Anterior cingulate cortex (tissue), 58 donors: ENCODE measurements around the gene SECTM1.
A peak's percentile ranks its signal among the peaks of the same experiment; 100 is the strongest.

Experiments
- DNase-seq, 58 donors: peaks; one replicate each; lab custom pipeline; 2025; lab: John Stamatoyannopoulos, UW

SECTM1 gene

GRCh38 chr17:82302991-82303943 is 30.3 kb downstream of the SECTM1 start:
- DNase-seq: no peak

- DNase-seq: no peak
Measured at GRCh38 chr17:82302568-82302963, 31.0 kb downstream of the SECTM1 start.

GRCh38 chr17:82301916-82302567 is 31.5 kb downstream of the SECTM1 start:
- DNase-seq: no peak

GRCh38 chr17:82301300-82301915 is 32.2 kb downstream of the SECTM1 start:
- no peak for DNase-seq

GRCh38 chr17:82300707-82301270 is 32.8 kb downstream of the SECTM1 start:
- DNase-seq: peak in 20 of 58 donors; percentile 3 to 52 (median 22)

- DNase-seq: no peak
Measured at GRCh38 chr17:82300228-82300627, 33.3 kb downstream of the SECTM1 start.

GRCh38 chr17:82299452-82299851 is 34.1 kb downstream of the SECTM1 start:
- DNase-seq: no peak

GRCh38 chr17:82298538-82299421 is 34.8 kb downstream of the SECTM1 start:
- no peak for DNase-seq

- DNase-seq: peak in 52 of 58 donors; percentile 22 to 89 (median 65)
Measured at GRCh38 chr17:82297714-82298537, 35.6 kb downstream of the SECTM1 start.

GRCh38 chr17:82297280-82297713 is 36.3 kb downstream of the SECTM1 start:
- DNase-seq: peak in 38 of 58 donors; percentile 7 to 87 (median 50)

- DNase-seq: no peak
Measured at GRCh38 chr17:82296511-82297279, 36.9 kb downstream of the SECTM1 start.

- DNase-seq: no peak
Measured at GRCh38 chr17:82295472-82295814, 38.1 kb downstream of the SECTM1 start.

- no peak for DNase-seq
Measured at GRCh38 chr17:82294064-82294773, 39.3 kb downstream of the SECTM1 start.

- DNase-seq: peak; percentile 64 to 98 (median 94)
Measured at GRCh38 chr17:82292251-82293154, 41.1 kb downstream of the SECTM1 start.

- no peak for DNase-seq
Measured at GRCh38 chr17:82291582-82292250, 41.9 kb downstream of the SECTM1 start.
